Sigmoid colon (tissue), 4 donors: ENCODE data around the gene C6orf141.

Experiments
- CTCF ChIP-seq, 4 experiments: fragments of 450-650 bp in 3 of 4; fragments of 200-600 bp in 1 of 4; IDR thresholded peaks; one replicate each; pipeline ENCODE4 v1.5.1; 2016 to 2019; ENCODE audit warnings: antibody characterized with exemption in 4 of 4, mild to moderate bottlenecking in 3 of 4, moderate library complexity in 2 of 4
- POLR2A ChIP-seq, 2 donors: fragments of 450-650 bp; IDR thresholded peaks; one replicate each; pipeline ENCODE4 v1.6.1; 2016; ENCODE audit warnings: antibody characterized with exemption in 2 of 2, mild to moderate bottlenecking in 2 of 2, moderate library complexity in 2 of 2
- POLR2AphosphoS5 ChIP-seq, 4 donors: sonication (generic); formaldehyde crosslinking; IDR thresholded peaks; one replicate each; pipeline ENCODE4 v1.6.1; 2017; ENCODE audit warnings: antibody characterized with exemption in 4 of 4

- TF ChIP-seq CTCF (IDR thresholded peaks at IDR 0.05) (no peak), POLR2AphosphoS5 (IDR thresholded peaks at IDR 0.05) (no peak), POLR2A (IDR thresholded peaks at IDR 0.05) (no peak)
Observed at GRCh38 chr6:49504666-49505065, 45.8 kb upstream of the C6orf141 start.
